Measurements from ENCODE around the gene GJC2. TPM values are rescaled to one million over a fixed set of nuclear protein-coding genes. Genes with fewer than 3 reads are reported as not detected.
"Not testable (repeated sequence)": the region's sequence is repeated elsewhere in the genome, so short reads cannot be mapped to it uniquely, and the experiment has no call there.

GJC2 gene
- total RNA-seq, 1 donor from 2014 or later = 5.4 TPM

GRCh38 chr1:228185641-228185965 lies 35.9 kb downstream of the GJC2 start:
- H3K36me3 ChIP-seq = no peaks in the 10 kb centered on the region
- peaks cover 0 to 9% of the 10 kb centered on the region in 2 donors for H3K9me3 ChIP-seq
- no peak overlapping the region for H3K27ac ChIP-seq
- no peak for DNase-seq (ENCODE audit: low spot score in 2 of 2)
- TF ChIP-seq CTCF (IDR thresholded peaks at IDR 0.05) = no peak
- no peak overlapping the region for H3K4me3 ChIP-seq
- intact Hi-C loops (cut with DNase I) = no loop called here
- no peaks in the 10 kb centered on the region for H3K27me3 ChIP-seq
- H3K4me1 ChIP-seq = no peaks in the 10 kb centered on the region

- intact Hi-C loops (cut with DNase I); H3K4me1 ChIP-seq; DNase-seq (ENCODE audit: low spot score in 2 of 2); H3K36me3 ChIP-seq; H3K27me3 ChIP-seq; H3K4me3 ChIP-seq; H3K27ac ChIP-seq; H3K9me3 ChIP-seq: not testable (repeated sequence)
Observed at GRCh38 chr1:228188249-228188648, 38.5 kb downstream of the GJC2 start.

- Histone ChIP-seq H3K4me3 (no peak overlapping the region), H3K9me3 (peaks cover 0 to 9% of the 10 kb centered on the region in 2 donors), H3K36me3 (no peaks in the 10 kb centered on the region), H3K4me1 (no peaks in the 10 kb centered on the region), H3K27ac (no peak overlapping the region), H3K27me3 (no peaks in the 10 kb centered on the region)
- intact Hi-C loops (cut with DNase I) = no loop called here
- DNase-seq (ENCODE audit: low spot score in 2 of 2) = no peak
- TF ChIP-seq CTCF (IDR thresholded peaks at IDR 0.05) = no peak
Observed at GRCh38 chr1:228190182-228190581, 40.5 kb downstream of the GJC2 start.

GRCh38 chr1:228190778-228191177 lies 41.0 kb downstream of the GJC2 start:
- no peaks in the 10 kb centered on the region for H3K36me3 ChIP-seq
- H3K27me3 ChIP-seq = no peaks in the 10 kb centered on the region
- H3K27ac ChIP-seq = no peak overlapping the region
- no peak overlapping the region for H3K4me3 ChIP-seq
- H3K4me1 ChIP-seq = no peaks in the 10 kb centered on the region
- no peak for TF ChIP-seq CTCF (IDR thresholded peaks at IDR 0.05)
- intact Hi-C loops (cut with DNase I) = no loop called here
- DNase-seq (ENCODE audit: low spot score in 2 of 2) = no peak
- peaks cover 0 to 9% of the 10 kb centered on the region in 2 donors for H3K9me3 ChIP-seq

GRCh38 chr1:228194436-228194835 lies 44.7 kb downstream of the GJC2 start:
- Histone ChIP-seq H3K36me3 (no peaks in the 10 kb centered on the region), H3K27me3 (no peaks in the 10 kb centered on the region), H3K4me3 (no peak overlapping the region), H3K9me3 (peaks cover 1 to 8% of the 10 kb centered on the region in 2 donors), H3K27ac (no peak overlapping the region), H3K4me1 (no peaks in the 10 kb centered on the region)
- TF ChIP-seq CTCF (IDR thresholded peaks at IDR 0.05) = no peak
- intact Hi-C loops (cut with DNase I) = no loop called here
- peak in 1 of 2 donors; percentile 16 for DNase-seq (ENCODE audit: low spot score in 2 of 2)

- intact Hi-C loops (cut with DNase I) = no loop called here
- H3K4me1 ChIP-seq = no peaks in the 10 kb centered on the region
- no peaks in the 10 kb centered on the region for H3K27me3 ChIP-seq
- TF ChIP-seq CTCF (IDR thresholded peaks at IDR 0.05) = no peak
- H3K9me3 ChIP-seq = peaks cover 7 to 10% of the 10 kb centered on the region in 2 donors
- H3K36me3 ChIP-seq = no peaks in the 10 kb centered on the region
- no peak overlapping the region for H3K4me3 ChIP-seq
- DNase-seq (ENCODE audit: low spot score in 2 of 2) = peak in 1 of 2 donors; percentile 40
- no peak overlapping the region for H3K27ac ChIP-seq
Observed at GRCh38 chr1:228194921-228195812, 45.4 kb downstream of the GJC2 start.
